SJCRH30 (cell line): ENCODE data around the gene EPN3. TPM values are rescaled to one million over a fixed set of nuclear protein-coding genes. Genes with fewer than 3 reads are reported as not detected.

Experiments used
- DNase-seq, 2 experiments: peaks; one replicate each; pipeline ENCODE4 v3.0.0-alpha.2; 2015 to 2020
- H3K27ac ChIP-seq: fragments of 250-450 bp; sonication (Bioruptor Pico); 2 replicates; pipeline ENCODE4 v1.5.1; 2020; ENCODE audit warnings: mild to moderate bottlenecking, moderate library complexity
- H3K27me3 ChIP-seq: fragments of 250-450 bp; sonication (Bioruptor Pico); 2 replicates; pipeline ENCODE4 v1.5.1; 2020; ENCODE audit warnings: mild to moderate bottlenecking, moderate library complexity
- H3K36me3 ChIP-seq: fragments of 250-450 bp; sonication (Bioruptor Pico); 2 replicates; pipeline ENCODE4 v1.5.1; 2020; ENCODE audit warnings: mild to moderate bottlenecking, moderate library complexity
- H3K4me1 ChIP-seq: fragments of 250-450 bp; sonication (Bioruptor Pico); 2 replicates; pipeline ENCODE4 v1.5.1; 2020; ENCODE audit warnings: mild to moderate bottlenecking, moderate library complexity
- H3K4me3 ChIP-seq: fragments of 250-450 bp; sonication (Bioruptor Pico); 2 replicates; pipeline ENCODE4 v1.5.1; 2020; ENCODE audit warnings: mild to moderate bottlenecking, moderate library complexity
- H3K9me3 ChIP-seq: fragments of 250-450 bp; sonication (Bioruptor Pico); replicated peaks from 2 replicates; pipeline ENCODE4 v1.5.1; 2020; ENCODE audit warnings: mild to moderate bottlenecking, moderate library complexity
- total RNA-seq: library from RNA; depleted of rRNA; stranded (reverse); fragments of >200 nt; shearing (Covaris generic); gene quantifications from 2 replicates; pipeline ENCODE4 v1.2.3, GENCODE V29; 2014; rRNA removed

The EPN3 gene
- not detected in 2 replicates for total RNA-seq

DNA sequence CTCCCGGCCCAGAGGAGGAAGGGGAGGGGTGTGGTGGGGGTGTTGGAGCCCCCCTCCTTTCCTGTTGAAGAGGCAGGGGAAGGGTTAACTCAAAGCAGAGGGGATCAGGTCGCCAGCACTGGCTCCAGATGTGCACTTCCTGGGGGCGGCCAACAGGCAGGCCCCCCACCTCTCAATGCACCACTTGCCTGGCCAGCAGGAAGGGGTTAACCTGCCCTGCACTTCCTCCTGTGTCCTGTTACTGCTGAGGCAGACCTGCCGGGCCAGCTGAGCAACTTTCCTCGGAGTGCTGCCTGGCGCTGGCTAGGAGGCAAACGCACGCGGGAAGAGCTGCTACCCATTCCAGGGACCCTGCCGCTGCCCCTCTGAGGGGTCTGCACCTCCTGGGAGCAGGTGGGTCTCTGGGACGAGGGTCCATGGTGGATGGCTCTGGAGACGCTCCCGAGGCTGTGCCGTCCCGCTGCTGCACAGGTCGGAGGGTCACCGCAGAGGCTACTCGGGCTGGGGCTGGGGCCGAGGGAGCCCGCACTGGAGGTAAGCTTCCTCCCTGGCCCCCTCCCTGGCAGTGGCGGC is at the start of gene EPN3:
TSS of gene EPN3 (plus strand) at position 284 of the 573 bp plus-strand sequence. CDS start 3,822 bp downstream, outside the sequence.
- Histone ChIP-seq H3K27me3 (peaks cover 11% of the 10 kb centered on the region; the same call in 1 of the 2 replicates), H3K36me3 (no peaks in the 10 kb centered on the region), H3K9me3 (no peaks in the 10 kb centered on the region), H3K4me1 (no peaks in the 10 kb centered on the region), H3K27ac (no peak within 1 kb of the TSS), H3K4me3 (no peak within 1 kb of the TSS)
- DNase-seq: no peak

- Histone ChIP-seq H3K27ac (no peak overlapping the region), H3K4me3 (no peak overlapping the region), H3K36me3 (no peaks in the 10 kb centered on the region), H3K9me3 (no peaks in the 10 kb centered on the region), H3K27me3 (no peaks in the 10 kb centered on the region), H3K4me1 (peaks cover 3% of the 10 kb centered on the region; the same call in 1 of the 2 replicates)
- no peak for DNase-seq
Observed at GRCh38 chr17:50483266-50483665, 49.3 kb upstream of the EPN3 start.

DNA sequence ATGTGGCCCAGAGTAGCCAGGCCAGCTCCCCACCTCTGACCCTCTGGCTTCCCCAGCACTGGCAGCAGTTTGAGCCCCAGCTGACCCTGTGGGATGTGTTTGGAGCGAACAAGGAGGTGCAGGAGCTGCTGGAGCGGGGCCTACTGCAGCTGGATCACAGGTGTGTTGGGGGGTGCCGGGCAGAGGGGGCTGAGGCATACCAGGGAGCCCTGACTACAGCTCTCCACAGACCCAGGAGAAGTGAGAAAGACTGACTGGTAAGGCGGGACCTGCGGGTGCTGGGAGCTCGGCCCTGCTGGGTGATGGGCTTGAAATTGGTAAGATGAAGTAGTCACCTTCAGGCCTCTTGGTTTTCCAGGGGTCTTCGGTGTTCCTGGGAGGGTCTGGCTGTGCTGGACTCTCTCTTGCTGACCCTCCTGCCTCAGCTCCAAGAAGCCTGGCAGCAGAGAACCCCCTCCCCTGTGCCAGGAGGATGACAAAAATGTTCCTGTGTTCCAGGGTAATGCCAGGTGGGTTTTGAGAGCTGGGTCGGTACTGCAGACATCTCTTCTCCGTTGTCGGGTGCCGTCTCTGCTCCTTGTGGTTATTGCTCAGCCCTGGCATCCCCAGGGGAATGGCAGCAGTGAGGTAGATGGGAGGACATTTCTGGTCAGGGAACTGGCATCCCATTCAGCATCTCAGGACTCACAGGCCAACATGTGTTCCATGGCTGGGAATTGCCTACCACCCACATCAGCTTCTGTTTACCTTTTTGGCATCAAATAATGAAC is 48.0 kb upstream of the EPN3 start:
- H3K9me3 ChIP-seq: no peaks in the 10 kb centered on the region
- DNase-seq: no peak
- no peak overlapping the region for H3K4me3 ChIP-seq
- H3K27me3 ChIP-seq: no peaks in the 10 kb centered on the region
- H3K4me1 ChIP-seq: peaks cover 3% of the 10 kb centered on the region; the same call in 1 of the 2 replicates
- H3K36me3 ChIP-seq: no peaks in the 10 kb centered on the region
- no peak overlapping the region for H3K27ac ChIP-seq

GRCh38 chr17:50487213-50488096 is 45.1 kb upstream of the EPN3 start:
- no peaks in the 10 kb centered on the region for H3K9me3 ChIP-seq
- H3K27me3 ChIP-seq: no peaks in the 10 kb centered on the region
- no peak for DNase-seq
- no peak overlapping the region for H3K4me3 ChIP-seq
- no peaks in the 10 kb centered on the region for H3K36me3 ChIP-seq
- H3K27ac ChIP-seq: no peak overlapping the region
- no peaks in the 10 kb centered on the region for H3K4me1 ChIP-seq

DNA sequence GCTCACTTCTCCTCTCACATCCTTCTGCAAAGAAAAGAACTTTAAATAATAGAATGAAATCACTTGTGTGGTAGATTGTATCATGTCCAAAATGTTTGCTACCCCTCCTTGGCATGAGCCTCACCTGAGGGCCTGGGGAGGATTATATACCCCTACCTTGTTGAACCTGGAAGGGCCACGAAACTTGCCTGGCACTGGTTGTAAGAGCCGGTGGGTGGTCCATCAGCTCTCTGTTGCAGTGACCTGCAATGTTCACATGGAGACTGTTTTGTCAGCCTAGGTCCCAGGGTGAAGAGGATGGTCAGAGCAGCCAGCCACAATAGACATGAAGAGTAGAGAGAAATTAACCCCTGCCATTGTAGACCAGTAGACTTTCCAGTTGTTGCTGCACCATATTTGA is 43.7 kb upstream of the EPN3 start:
- no peaks in the 10 kb centered on the region for H3K4me1 ChIP-seq
- no peaks in the 10 kb centered on the region for H3K36me3 ChIP-seq
- H3K27me3 ChIP-seq: no peaks in the 10 kb centered on the region
- H3K9me3 ChIP-seq: no peaks in the 10 kb centered on the region
- H3K27ac ChIP-seq: no peak overlapping the region
- H3K4me3 ChIP-seq: no peak overlapping the region
- no peak for DNase-seq

GRCh38 chr17:50491505-50491904 is 41.0 kb upstream of the EPN3 start:
- H3K27me3 ChIP-seq: no peaks in the 10 kb centered on the region
- no peaks in the 10 kb centered on the region for H3K9me3 ChIP-seq
- no peak overlapping the region for H3K27ac ChIP-seq
- H3K4me3 ChIP-seq: no peak overlapping the region
- H3K36me3 ChIP-seq: no peaks in the 10 kb centered on the region
- H3K4me1 ChIP-seq: no peaks in the 10 kb centered on the region
- DNase-seq: no peak

DNA sequence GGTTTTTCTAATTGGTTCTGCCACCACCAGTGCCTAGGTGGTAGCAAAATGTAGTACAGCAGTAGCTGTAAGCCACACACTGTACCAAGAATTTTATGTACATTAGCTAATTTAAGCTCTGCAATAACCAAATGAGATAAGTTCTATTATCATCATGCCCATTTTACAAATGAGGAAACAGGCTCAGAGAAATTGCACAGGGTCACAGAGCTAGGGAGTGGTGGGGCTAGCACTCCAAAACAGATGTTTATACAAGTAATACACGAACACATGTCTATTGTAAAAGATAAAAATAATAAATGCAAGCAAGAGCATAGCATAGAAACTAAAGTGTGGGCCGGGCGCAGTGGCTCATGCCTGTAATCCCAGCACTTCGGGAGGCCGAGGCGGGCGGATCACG is 40.3 kb upstream of the EPN3 start:
- H3K36me3 ChIP-seq: no peaks in the 10 kb centered on the region
- H3K4me3 ChIP-seq: no peak overlapping the region
- DNase-seq: no peak
- H3K4me1 ChIP-seq: no peaks in the 10 kb centered on the region
- H3K9me3 ChIP-seq: no peaks in the 10 kb centered on the region
- H3K27me3 ChIP-seq: no peaks in the 10 kb centered on the region
- no peak overlapping the region for H3K27ac ChIP-seq

GRCh38 chr17:50493744-50494143 is 38.8 kb upstream of the EPN3 start:
- DNase-seq: no peak
- Histone ChIP-seq H3K4me1 (no peaks in the 10 kb centered on the region), H3K9me3 (no peaks in the 10 kb centered on the region), H3K36me3 (no peaks in the 10 kb centered on the region), H3K4me3 (no peak overlapping the region), H3K27ac (no peak overlapping the region), H3K27me3 (no peaks in the 10 kb centered on the region)

- no peak overlapping the region for H3K27ac ChIP-seq
- no peaks in the 10 kb centered on the region for H3K27me3 ChIP-seq
- no peaks in the 10 kb centered on the region for H3K36me3 ChIP-seq
- H3K4me3 ChIP-seq: no peak overlapping the region
- H3K9me3 ChIP-seq: no peaks in the 10 kb centered on the region
- H3K4me1 ChIP-seq: no peaks in the 10 kb centered on the region
- no peak for DNase-seq
Observed at GRCh38 chr17:50495217-50495823, 37.2 kb upstream of the EPN3 start.

DNA sequence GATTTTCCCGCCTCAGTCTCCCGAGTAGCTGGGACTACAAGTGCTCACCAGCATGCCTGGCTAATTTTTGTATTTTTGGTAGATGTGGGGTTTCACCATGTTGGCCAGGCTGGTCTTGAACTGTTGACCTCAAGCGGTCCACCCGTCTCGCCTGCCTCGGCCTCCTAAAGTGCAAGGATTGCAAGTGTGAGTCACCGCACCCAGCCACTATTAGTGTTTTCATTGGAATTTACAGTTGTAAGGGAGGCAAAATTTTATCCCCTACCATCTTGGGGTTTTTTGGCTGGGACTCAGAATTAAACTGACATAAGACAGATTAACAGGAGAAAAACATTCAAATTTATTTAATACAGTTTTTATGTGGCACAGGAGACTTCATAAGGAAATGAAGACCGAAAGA is 36.6 kb upstream of the EPN3 start:
- no peak for DNase-seq
- H3K36me3 ChIP-seq: no peaks in the 10 kb centered on the region
- H3K9me3 ChIP-seq: no peaks in the 10 kb centered on the region
- no peak overlapping the region for H3K4me3 ChIP-seq
- no peaks in the 10 kb centered on the region for H3K27me3 ChIP-seq
- no peaks in the 10 kb centered on the region for H3K4me1 ChIP-seq
- no peak overlapping the region for H3K27ac ChIP-seq

DNA sequence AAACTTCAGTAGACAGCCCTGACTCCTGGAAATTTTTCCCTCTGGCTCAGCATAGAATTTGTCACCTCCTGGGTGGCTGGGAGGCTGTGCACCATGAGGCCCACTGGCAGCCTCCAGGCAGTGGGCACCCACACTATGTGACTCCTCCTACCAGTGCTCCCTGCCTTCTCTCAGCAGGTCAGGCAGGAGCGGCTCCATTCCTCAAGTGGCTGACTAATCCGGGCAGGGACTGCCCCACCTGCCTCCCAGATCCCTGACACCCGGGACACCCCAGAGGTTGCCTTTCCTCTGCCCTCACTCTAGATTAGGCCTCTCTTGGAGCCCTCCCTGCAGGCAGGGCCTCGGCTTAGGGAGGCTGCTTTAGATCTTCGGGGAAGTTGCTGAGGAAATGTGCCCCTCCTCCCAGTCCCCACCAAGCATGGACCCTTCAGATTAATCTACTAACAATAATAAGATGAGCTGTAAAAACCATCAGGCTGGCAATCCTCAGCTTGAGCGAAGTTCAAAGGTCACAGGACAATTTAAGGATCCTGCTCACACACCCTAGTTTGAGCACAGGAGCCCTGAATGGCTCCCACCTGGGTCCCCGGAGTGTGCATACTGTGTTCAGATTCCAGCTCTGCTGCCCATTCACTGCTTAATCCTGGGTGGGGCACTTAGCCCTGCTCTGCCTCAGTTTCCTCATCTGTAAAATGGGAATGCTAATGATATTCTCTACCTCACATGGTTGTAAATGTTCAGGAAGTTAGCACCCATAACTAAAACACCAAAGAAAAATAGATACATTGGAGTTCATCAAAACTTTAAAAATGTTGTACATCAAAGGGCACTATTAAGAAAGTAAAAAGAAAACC is 34.3 kb upstream of the EPN3 start:
- H3K36me3 ChIP-seq: no peaks in the 10 kb centered on the region
- no peaks in the 10 kb centered on the region for H3K4me1 ChIP-seq
- no peak overlapping the region for H3K4me3 ChIP-seq
- H3K27ac ChIP-seq: no peak overlapping the region
- H3K27me3 ChIP-seq: no peaks in the 10 kb centered on the region
- no peak for DNase-seq
- H3K9me3 ChIP-seq: no peaks in the 10 kb centered on the region

GRCh38 chr17:50499270-50499669 is 33.3 kb upstream of the EPN3 start:
- H3K36me3 ChIP-seq: no peaks in the 10 kb centered on the region
- H3K9me3 ChIP-seq: no peaks in the 10 kb centered on the region
- H3K4me3 ChIP-seq: no peak overlapping the region
- no peak for DNase-seq
- no peak overlapping the region for H3K27ac ChIP-seq
- no peaks in the 10 kb centered on the region for H3K27me3 ChIP-seq
- no peaks in the 10 kb centered on the region for H3K4me1 ChIP-seq

DNA sequence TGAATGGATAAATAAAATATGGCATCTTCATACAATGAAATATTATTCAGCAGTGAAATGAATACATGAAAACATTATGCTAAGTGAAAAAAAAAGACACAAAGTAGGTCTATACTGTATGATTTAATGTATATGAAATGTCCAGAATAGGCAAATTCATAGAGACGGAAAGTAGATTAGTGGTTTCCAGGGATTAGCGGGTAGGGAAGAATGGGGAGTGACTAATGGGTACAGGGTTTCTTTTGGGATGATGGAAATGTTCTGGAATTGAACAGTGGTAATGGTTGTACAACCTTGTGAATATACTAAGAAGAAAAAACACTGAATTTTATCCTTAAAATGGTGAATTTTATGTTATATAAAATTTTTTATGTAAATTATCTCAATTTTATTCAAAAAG is 32.8 kb upstream of the EPN3 start:
- H3K4me3 ChIP-seq: no peak overlapping the region
- no peaks in the 10 kb centered on the region for H3K9me3 ChIP-seq
- DNase-seq: no peak
- H3K27ac ChIP-seq: no peak overlapping the region
- no peaks in the 10 kb centered on the region for H3K4me1 ChIP-seq
- no peaks in the 10 kb centered on the region for H3K36me3 ChIP-seq
- H3K27me3 ChIP-seq: no peaks in the 10 kb centered on the region

- DNase-seq: peak in 1 of 2 experiments; percentile 26
- Histone ChIP-seq H3K4me3 (no peak overlapping the region), H3K27me3 (no peaks in the 10 kb centered on the region), H3K4me1 (no peaks in the 10 kb centered on the region), H3K36me3 (no peaks in the 10 kb centered on the region), H3K27ac (no peak overlapping the region), H3K9me3 (no peaks in the 10 kb centered on the region)
Observed at GRCh38 chr17:50501054-50501453, 31.5 kb upstream of the EPN3 start.
